Astrocyte of the cerebellum (primary cell): ENCODE results near the gene CHPF.

Source experiments
- DNase-seq: peaks from one replicate; pipeline ENCODE4 v3.0.0-alpha.2; 2011; ENCODE audit warnings: low read depth
- H3K4me3 ChIP-seq: 2 replicates; pipeline ENCODE4 v1.5.1; 2011; ENCODE audit warnings: mild to moderate bottlenecking, low read depth, low read length, moderate library complexity
- in situ Hi-C: cut with HindIII; loops from 2 replicates; pipeline ENCODE4 v1.10.0; 2017; ENCODE audit warnings: low sequenced_read_pairs
- TF ChIP-seq, protein P1 (sequence below): IDR thresholded peaks from 2 replicates; pipeline ENCODE4 v1.5.1; 2012; ENCODE audit warnings: low read length, low read depth, moderate library complexity, mild to moderate bottlenecking; ENCODE audit errors: missing control alignments

CHPF gene

DNA sequence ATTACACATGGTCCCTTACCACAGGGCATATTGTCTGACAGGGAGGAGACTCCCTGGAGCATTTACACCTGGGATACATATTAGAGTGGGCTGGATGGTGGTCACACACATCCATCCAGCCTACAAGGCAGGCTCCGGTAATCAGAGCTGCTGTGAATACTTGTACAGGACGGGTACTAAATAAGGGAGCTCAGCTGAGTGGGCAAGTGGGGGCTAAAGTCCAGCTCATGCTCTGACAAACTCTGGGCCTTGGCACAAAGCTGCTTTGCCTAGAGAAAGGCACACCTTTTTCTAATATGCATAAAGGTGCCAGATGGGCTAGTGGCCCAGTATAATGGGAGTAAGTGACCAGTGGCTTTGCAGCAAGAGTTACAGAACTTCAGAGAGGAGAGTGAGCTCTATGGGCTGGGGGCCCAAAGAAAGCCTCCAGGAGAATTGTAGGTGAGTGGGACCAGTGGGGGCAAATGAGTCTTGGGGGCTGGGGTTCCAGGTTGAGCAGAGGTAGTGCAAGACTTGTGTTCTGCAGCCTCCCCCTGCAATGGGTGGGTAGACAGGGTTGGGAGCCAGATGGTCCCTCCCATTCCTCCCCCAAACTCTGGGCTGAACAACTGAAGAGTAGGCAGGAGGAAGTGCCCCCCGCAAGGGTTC is 1.8 kb upstream of the CHPF start:
- in situ Hi-C loops = loop anchor here (25.0 kb wide), 1 partner anchor 133 kb away; the partner anchor contains the start of gene DES
- no peak for DNase-seq
- no peak overlapping the region for H3K4me3 ChIP-seq
- TF ChIP-seq, protein P1, sequence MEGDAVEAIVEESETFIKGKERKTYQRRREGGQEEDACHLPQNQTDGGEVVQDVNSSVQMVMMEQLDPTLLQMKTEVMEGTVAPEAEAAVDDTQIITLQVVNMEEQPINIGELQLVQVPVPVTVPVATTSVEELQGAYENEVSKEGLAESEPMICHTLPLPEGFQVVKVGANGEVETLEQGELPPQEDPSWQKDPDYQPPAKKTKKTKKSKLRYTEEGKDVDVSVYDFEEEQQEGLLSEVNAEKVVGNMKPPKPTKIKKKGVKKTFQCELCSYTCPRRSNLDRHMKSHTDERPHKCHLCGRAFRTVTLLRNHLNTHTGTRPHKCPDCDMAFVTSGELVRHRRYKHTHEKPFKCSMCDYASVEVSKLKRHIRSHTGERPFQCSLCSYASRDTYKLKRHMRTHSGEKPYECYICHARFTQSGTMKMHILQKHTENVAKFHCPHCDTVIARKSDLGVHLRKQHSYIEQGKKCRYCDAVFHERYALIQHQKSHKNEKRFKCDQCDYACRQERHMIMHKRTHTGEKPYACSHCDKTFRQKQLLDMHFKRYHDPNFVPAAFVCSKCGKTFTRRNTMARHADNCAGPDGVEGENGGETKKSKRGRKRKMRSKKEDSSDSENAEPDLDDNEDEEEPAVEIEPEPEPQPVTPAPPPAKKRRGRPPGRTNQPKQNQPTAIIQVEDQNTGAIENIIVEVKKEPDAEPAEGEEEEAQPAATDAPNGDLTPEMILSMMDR = no peak

DNA sequence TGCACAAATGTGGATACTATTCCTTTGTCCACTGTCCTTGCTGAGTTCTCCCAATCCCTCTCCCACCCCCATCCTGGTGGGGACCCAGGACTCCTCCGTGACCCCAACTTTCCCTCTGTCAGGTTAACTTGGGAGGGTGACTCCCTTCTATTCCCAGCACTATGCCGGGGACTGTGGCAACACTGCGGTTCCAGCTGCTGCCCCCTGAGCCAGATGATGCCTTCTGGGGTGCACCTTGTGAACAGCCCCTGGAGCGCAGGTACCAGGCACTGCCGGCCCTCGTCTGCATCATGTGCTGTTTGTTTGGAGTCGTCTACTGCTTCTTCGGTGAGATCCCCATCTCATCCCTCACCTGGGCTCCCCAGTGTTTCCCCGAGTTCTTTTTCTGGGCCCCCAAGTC is 958 bp upstream of the CHPF start:
- DNase-seq = no peak
- in situ Hi-C loops = loop anchor here (5.0 to 25.0 kb wide), 2 partner anchors 103 to 132 kb away; partner anchors contain the start of gene DES
- H3K4me3 ChIP-seq = peak overlapping the region; percentile 77
- TF ChIP-seq, protein P1 = no peak

- TF ChIP-seq, protein P1 = no peak
- in situ Hi-C loops = loop anchor here (5.0 to 25.0 kb wide), 2 partner anchors 104 to 131 kb away; partner anchors contain the start of gene DES
- no peak for DNase-seq
- peak overlapping the region; percentile 77 for H3K4me3 ChIP-seq
Measured at GRCh38 chr2:219542931-219543595, 546 bp downstream of the CHPF start.

DNA sequence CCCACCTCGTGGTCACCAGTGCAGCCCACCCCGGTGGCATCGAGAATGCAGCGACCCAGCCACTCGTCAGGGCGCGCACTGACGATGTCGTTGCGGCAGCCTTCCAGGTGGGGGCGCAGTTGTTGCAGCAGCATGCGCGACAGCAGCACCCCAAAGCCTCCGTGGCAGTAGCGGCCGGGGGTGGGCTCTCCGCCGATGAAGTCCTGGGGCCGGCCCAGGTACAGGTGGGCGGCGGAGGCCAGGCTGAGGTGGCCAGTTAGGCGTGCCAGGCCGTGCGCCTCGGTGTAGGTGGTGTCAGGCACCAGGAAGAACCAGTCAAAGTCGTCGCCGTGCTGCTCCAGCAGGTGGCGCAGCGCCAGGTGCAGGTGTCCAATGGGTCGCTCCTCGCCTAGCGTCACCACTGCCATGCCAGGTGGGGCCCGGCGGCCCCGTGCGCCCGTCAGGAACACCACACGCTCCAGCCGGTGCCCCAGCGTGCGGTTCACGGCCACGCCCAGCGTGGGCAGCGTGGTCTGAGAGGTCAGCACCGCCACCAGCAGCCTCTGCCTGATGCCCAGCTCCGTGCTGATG is 1.9 kb downstream of the CHPF start:
- H3K4me3 ChIP-seq = peak overlapping the region; percentile 77
- TF ChIP-seq, protein P1 = peak; percentile 92
- DNase-seq = peak; percentile 33
- in situ Hi-C loops = loop anchor here (5.0 to 25.0 kb wide), 2 partner anchors 106 to 129 kb away; partner anchors contain the start of gene DES

- DNase-seq = no peak
- in situ Hi-C loops = loop anchor here (5.0 to 25.0 kb wide), 2 partner anchors 106 to 129 kb away; partner anchors contain the start of gene DES
- TF ChIP-seq, protein P1 = no peak
- no peak overlapping the region for H3K4me3 ChIP-seq
Measured at GRCh38 chr2:219540784-219541504, 2.7 kb downstream of the CHPF start.

GRCh38 chr2:219539926-219540678 is 3.5 kb downstream of the CHPF start:
- TF ChIP-seq, protein P1 = no peak
- no peak for DNase-seq
- H3K4me3 ChIP-seq = no peak overlapping the region
- in situ Hi-C loops = loop anchor here (5.0 to 25.0 kb wide), 2 partner anchors 107 to 128 kb away; partner anchors contain the start of gene DES
